AG04450 (cell line): ENCODE results near the gene SMARCB1. TPM values are rescaled to one million over a fixed set of nuclear protein-coding genes. Genes with fewer than 3 reads are reported as not detected.

Experiments
- CTCF ChIA-PET: fragments of 300-600, 350-600 bp; formaldehyde crosslinking; extraction: SDS; loops from one replicate; lab custom pipeline; 2022; ENCODE audit warnings: antibody characterized with exemption, inconsistent platforms; lab: Charles Lee
- POLR2A ChIA-PET: fragments of 350-600 bp; formaldehyde crosslinking; extraction: SDS; loops from one replicate; lab custom pipeline; 2021; ENCODE audit warnings: antibody characterized with exemption, inconsistent platforms; lab: Yijun Ruan, JAX
- DNase-seq: peaks from one replicate; pipeline ENCODE4 v3.0.0-alpha.2; 2011; ENCODE audit warnings: low read depth, low spot score
- H3K27ac ChIP-seq: one replicate; pipeline ENCODE4 v1.5.1; 2012; ENCODE audit warnings: low read depth, low read length, control low read depth
- H3K27me3 ChIP-seq: one replicate; pipeline ENCODE4 v1.6.0; 2012; ENCODE audit warnings: low read length; ENCODE audit not compliant: control insufficient read depth, insufficient read depth
- H3K4me3 ChIP-seq: 2 replicates; pipeline ENCODE4 v1.5.1; 2011; ENCODE audit warnings: mild to moderate bottlenecking, low read depth, low read length, control low read depth
- H3K9me3 ChIP-seq: 2 replicates; pipeline ENCODE4 v1.5.1; 2012; ENCODE audit warnings: low read length; ENCODE audit not compliant: control insufficient read depth, insufficient read depth
- CTCF ChIP-seq: IDR thresholded peaks from 2 replicates; pipeline ENCODE4 v1.5.1; 2011; ENCODE audit warnings: low read depth, low read length, control low read depth, inconsistent platforms
- polyA plus RNA-seq: library from polyadenylated mRNA; depleted of rRNA; stranded (reverse); fragments of >200 nt; gene quantifications from 2 replicates; pipeline ENCODE4 v1.2.3, GENCODE V29; 2011

SMARCB1 gene
- polyA plus RNA-seq, 1 experiment, result 180 TPM

- Histone ChIP-seq H3K27ac (no peak overlapping the region), H3K9me3 (no peaks in the 10 kb centered on the region), H3K4me3 (no peak overlapping the region), H3K27me3 (no peaks in the 10 kb centered on the region)
- ChIA-PET POLR2A (no interaction called here), CTCF (interaction anchor here (0.6 to 1.5 kb wide), 3 partner anchors 20 to 68 kb away, joined by 3 to 5 read pairs (median 4); partner anchors contain the start of gene SLC2A11)
- no peak for TF ChIP-seq CTCF
- DNase-seq, result no peak
Measured at GRCh38 chr22:23789638-23790037, 2.9 kb downstream of the SMARCB1 start.

- Histone ChIP-seq H3K27me3 (no peaks in the 10 kb centered on the region), H3K27ac (peak overlapping the region; percentile 61), H3K9me3 (no peaks in the 10 kb centered on the region), H3K4me3 (no peak overlapping the region)
- ChIA-PET CTCF (no interaction called here), POLR2A (no interaction called here)
- no peak for TF ChIP-seq CTCF
- no peak for DNase-seq
Measured at GRCh38 chr22:23790819-23791737, 4.3 kb downstream of the SMARCB1 start.

- Histone ChIP-seq H3K4me3 (no peak overlapping the region), H3K27ac (peak overlapping the region; percentile 61), H3K27me3 (no peaks in the 10 kb centered on the region), H3K9me3 (no peaks in the 10 kb centered on the region)
- no peak for TF ChIP-seq CTCF
- ChIA-PET CTCF (interaction anchor here (1.1 to 1.2 kb wide), 2 partner anchors 21 to 102 kb away, joined by 3 read pairs; partner anchors contain the start of gene MIF), POLR2A (interaction anchor here (0.5 to 0.7 kb wide), 2 partner anchors 13 to 66 kb away, joined by 3 read pairs; no protein-coding TSS in a partner anchor)
- no peak for DNase-seq
Measured at GRCh38 chr22:23791738-23792645, 5.2 kb downstream of the SMARCB1 start.

- CTCF ChIA-PET, result interaction anchor here (0.9 to 1.2 kb wide), 2 partner anchors 57 to 101 kb away, joined by 3 to 4 read pairs; partner anchors contain the start of gene MIF
- no peak for DNase-seq
- Histone ChIP-seq H3K9me3 (no peaks in the 10 kb centered on the region), H3K27ac (no peak overlapping the region), H3K27me3 (no peaks in the 10 kb centered on the region), H3K4me3 (no peak overlapping the region)
- TF ChIP-seq CTCF, result no peak
- POLR2A ChIA-PET, result no interaction called here
Measured at GRCh38 chr22:23793326-23793725, 6.6 kb downstream of the SMARCB1 start.
